Measurements from ENCODE around the gene SMIM29.
A peak's percentile ranks its signal among the peaks of the same experiment; 100 is the strongest.

SMIM29 gene

DNA sequence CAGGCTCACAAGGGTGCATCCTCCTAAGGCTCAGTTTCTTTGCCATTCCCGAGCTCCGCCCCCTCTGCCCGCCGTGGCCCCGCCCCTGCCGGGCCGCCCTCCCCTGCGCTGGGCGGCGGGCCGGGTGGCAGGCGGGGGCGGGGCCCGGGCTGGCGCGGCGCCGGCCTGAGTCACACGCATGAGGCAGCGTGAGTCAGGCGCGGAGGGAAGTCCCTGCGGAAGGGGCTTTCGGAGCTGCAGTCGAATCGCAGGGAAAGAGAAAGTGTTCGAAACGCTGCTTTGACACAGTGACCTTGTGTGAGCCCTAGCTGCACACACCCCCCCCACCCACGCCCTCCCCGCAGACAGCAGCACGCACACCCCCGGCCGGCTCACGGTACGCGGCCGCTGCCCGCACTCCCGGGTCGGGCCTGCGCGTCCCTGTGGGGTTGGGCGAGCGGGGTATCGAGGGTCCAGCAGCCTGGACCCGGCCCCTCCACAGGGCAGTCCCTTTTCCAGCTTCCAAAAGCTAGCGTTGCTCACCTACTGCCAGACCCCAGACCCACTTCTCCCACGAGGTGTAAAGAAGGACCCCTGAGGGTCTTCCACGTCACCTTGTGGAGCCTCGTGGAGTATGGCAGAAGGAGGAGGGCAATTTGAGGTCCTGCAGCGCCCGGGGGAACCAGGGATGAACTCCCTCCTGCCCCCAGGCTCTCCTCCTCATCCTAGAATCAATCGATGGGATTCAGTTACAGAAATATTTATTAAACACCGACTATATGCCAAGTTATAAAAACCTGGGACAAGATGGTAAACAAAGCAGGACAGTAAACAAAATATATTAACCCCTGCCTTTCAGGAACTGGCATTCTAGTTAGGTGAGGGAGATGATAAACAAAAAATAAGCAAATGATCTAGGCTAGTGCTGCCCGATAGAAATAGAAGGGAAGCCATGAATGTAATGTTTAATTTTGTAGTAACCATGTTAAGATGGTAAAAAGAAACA lies 24.6 kb downstream of the SMIM29 start:
- DNase-seq: peak; percentile 95

DNA sequence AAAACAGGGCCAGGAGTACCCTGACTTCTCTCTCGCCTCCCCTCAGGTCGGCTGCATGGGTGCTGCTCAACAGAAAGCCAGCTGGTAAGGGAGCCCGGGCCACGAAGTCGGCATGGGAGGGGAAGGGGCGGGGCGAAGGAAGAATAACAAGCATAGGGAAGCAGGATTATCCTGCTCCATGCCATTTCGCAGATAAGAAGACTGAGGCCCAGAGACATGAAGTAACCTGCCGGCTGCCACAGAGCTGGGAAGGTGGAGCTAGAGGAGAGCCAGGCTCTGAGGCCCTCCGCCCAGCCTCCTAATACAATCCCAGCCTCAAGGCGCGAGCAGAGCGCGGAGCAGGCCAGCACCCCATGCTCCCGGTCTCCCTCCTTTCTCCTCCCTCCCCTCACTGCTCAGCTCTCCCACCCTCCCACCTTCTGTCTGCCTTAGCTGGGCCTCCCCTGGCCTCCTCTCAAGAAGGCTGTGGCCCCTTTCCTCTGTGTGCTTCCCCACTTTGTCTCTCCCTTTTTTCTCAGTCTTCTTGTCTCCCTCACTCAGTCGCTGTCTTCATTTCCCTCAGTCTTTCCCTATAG lies 25.3 kb downstream of the SMIM29 start:
- DNase-seq: no peak

DNA sequence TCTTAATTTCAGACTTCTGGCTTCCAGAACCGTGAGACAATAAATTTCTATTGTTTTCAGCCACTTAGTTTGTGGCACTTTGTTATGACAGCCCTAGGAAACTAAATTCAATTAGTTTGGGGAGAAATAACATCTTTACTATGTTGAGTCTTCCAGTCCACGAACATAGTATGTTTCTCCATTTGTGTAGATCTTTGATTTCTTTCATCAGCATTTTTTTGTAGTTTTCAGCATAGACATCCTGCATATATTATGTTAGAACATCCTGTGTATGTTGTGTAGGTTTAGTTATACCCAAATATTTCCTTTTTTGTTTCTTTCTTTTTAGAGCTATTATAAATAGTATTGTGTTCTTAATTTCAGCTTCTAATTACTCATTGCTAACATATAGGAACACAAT lies 30.1 kb downstream of the SMIM29 start:
- no peak for DNase-seq

DNA sequence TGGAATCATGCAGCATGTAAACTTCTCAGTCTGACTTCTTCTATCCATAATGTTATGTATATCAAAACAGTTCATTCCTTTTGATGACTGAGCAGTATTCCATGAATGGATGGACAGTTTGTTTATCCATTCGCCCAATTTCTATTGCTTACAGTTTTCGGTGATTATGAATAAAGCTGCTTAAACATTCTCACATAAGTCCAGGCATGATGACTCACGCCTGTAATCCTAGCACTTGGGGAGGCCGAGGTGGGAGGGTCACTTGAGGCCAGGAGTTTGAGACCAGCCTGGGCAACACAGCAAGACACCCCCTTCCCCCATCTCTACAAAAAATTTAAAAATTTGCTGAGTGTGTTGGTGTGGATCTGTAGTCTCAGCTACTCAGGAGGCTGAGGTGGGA lies 35.0 kb downstream of the SMIM29 start:
- no peak for DNase-seq

DNA sequence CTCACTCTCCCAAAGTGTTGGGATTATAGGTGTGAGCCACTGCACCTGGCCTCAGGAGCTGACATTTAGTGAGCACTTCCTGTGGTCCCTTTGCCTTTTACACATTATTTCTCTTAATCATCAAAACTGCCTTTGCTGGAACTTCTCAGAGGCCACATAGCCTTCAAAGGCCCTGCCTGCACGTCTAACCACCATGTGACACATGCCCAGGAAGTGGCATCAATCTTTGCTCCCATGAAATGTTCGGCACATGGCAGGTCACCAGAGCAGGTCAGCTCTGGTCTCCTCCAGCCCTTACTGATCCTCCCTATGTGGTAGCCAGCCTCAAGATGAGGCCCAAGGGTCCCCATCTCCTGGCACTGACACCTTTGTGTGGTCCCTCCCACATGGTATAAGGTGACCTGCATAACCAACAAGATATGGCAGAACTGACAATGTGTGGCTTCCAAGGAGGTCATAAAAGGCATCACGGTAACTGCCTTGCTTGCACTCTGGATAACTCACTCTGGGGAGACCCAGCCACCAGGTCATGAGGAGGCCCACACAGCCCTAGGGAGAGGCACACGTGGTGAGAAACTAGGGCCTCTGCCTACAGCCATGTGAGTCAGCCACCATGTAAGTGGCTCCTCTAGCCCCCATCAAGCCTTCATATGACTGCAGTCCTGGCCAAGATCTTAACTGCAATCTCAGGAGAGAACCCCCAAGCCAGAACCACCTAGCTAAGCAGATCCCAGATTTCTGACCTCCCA lies 40.9 kb downstream of the SMIM29 start:
- DNase-seq: peak; percentile 41

DNA sequence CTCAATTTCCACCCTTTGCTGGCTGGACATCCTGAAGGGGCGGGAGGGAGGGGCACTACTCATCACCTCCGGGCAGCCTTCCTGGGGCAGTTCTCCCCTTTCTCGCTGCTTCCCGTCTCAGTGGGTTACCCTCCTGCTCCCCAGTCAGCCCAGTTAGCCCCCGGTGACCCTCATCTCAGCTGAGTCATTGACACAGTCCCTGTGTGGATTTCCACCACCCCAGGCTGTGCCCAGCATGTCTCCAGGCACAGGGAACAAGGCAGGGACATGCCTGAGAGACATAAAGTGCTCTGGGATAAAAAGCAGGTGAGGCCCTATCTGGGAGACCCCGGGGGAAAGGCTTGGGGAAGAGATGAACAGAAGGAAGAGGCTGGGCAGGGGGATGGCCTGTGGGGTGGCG lies 42.1 kb downstream of the SMIM29 start:
- no peak for DNase-seq

DNA sequence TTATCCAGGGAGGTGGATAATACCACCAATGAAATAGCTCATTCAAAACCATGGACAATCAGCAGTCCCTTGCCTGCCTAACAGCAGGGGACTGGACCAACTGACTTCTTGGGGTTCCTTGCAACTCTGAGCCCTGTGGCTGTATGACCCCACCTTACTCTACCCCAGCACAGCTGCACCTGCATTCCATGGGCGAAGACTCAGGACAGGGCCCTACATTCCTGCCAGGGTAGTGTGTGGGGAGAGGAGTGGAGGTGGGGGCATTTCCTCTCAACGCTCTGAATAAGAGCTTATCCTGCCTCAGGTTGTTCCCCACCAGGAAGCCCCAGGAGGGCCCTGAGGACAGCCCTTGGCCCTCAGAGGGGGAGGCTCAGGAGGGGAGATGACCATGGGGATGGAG lies 42.9 kb downstream of the SMIM29 start:
- DNase-seq: no peak

DNA sequence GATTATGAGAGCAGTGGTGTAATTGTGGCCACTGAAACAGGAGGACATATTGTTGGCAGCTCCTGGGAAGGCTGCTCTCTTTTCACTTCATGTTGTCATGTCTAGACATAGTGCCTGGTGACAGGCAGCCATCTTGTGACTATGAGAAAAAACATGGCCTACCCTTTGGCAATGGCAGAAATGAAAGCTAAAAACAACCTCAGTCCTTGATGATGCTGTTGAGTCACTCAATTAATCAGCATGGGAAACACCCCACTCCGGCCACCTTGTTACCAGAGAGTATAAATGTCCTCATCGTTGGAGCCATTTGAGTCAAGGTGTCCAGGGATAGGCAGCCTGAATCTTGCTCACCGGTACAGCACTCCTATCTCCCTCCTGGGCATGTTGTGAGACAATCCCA lies 43.3 kb downstream of the SMIM29 start:
- no peak for DNase-seq

DNA sequence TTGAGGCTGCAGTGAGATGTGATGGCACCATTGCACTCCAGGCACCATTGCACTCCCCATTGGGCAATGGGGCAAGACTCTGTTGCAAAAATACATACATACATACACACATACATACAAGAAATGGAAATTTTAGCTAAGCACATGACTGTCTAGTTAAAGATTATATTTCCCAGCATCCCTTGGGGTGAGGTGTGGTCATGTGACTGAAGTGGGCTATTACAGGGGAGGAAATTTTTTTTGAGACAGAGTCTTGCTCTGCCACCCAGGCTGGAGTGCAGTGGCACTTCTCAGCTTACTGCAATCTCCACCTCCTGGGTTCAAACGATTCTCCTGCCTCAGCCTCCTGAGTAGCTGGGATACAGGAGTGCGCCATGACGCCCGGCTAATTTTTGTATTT lies 44.1 kb downstream of the SMIM29 start:
- DNase-seq: no peak

DNA sequence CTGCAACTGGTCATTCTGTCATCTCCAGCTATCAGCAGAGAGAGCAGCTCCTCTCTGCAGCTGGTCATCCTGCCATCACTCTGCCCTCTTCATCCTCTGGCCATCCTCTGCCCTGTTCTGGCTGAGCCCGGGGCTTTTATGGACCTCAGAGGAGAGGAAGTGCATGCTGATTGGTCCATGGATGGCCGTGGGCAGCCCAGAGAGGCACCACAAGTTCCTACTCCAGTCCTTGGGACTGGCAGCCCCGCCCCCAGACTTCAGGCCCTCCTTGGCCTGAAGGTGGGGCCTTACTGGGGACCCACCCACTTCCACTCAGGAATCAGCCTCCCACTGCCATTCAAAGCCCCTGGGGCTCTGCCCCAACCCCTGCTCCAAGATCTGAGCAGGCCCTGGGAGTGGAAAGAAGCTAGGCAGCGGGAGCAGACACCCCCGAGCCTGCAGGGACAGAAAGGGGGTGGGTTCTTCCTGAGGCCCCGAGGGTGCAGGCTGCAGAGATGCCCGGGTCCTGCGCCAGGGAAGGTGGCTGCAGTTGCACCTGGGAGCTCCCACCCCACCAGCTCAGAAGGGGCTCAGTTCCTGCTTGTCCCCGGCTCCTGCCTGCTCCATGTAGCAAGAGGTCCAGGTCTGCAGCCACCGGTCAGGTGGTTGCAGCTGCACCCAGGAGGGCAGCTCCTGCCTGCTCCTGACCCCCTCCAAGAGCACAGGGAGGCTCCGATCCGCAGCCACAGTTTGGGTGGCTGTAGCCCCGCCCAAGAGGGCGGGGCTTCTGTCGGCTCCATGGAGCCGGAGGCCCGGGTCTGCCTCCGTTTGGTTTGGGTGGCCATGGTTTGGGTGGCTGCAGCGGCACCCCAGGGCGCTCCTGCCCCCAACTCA lies 46.2 kb downstream of the SMIM29 start:
- DNase-seq: no peak

DNA sequence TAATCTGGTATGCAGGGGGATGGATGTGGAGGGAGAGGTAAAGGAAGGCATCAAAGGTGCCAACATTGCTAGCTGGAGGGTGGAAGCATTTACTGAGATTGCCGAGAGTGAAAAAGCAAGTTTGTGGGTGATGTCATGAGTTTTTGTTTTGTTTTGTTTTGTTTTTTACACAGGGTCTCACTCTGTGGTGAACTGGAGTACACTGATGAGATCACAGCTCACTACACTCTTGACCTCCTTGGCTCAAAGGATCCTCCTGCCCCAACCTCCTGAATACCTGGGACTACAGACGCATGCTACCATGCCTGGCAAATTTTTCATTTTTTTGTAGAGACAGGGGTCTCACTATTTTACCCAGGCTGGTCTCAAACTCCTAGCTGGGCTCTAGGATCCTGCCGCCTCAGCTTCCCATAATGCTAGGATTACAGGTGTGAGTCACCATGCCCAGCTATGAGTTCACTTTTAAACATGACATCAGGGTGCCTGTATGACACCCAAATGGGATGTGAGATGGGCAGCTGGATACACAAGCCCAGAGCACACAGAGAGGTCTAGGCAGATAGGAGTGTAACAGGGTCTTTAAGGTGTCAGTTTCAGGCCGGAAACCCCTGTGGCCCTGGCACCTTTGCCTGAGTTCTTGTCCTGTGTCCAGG lies 47.2 kb downstream of the SMIM29 start:
- no peak for DNase-seq

DNA sequence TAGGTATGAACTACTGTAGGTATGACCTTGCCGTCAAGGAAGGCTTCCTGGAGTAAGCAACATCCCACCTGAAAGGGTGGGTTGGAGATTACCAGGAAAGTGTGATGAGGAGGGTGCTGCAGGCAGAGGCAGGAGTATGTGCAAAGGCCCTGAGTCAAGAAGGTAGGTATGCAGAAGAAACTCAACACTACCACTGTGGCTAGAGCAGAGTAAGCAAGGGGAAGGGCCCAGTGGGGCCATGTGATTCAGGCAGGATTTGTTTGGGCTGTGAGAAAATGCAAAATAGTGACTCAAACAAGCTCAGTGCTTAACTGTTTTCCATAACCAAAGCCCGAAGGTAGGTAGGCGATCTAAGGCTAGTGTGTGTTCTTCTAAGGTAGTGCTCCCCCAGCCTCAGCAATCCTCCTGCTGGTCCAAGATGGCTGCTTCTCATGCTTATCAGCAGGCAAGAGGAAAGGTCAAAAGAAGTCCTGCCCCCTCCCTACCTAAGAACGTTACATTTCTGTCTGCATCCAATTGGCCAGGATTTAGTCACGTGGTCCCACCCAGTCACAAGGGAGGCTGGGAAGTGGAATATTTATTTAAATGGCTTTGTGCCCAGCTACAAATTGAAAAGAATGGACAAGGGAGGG lies 48.4 kb downstream of the SMIM29 start:
- DNase-seq: no peak

DNA sequence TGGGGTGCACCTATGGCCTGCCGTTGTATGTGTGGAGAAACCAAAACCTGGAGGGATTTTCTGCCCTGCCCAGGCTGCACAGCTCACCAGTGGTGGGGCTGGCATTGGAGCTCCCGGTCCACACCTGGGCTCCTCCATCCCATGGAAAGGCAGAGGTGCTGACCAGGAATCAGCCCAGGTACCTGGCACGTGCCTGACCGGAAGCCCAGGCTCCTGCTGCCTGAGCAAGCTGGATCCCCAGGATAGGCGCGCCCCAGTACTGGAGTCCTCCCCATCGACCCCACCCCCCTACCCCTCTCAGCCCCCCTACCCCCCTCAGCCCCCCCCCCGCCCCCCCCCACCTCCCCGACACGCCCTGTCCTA lies 52.0 kb downstream of the SMIM29 start:
- no peak for DNase-seq

Data from stimulated activated CD4-positive, alpha-beta T cell treated with anti-CD3 and anti-CD28 coated beads, Interleukin-15, amount 100 ng/mL, for 24 hours (primary cell).